ENCODE results near the gene TBC1D9. TPM values are rescaled to one million over a fixed set of nuclear protein-coding genes. Genes with fewer than 3 reads are reported as not detected.

Gene TBC1D9
- total RNA-seq, 2 donors from 2014 or later, result 22.3 to 29.0 TPM

- no peaks in the 10 kb centered on the region for H3K9me3 ChIP-seq (ENCODE audit: control insufficient read depth, low read length)
- H3K27ac ChIP-seq (ENCODE audit: low read depth, low read length), result no peak overlapping the region
- no peak overlapping the region for H3K4me3 ChIP-seq (ENCODE audit: low read length)
- peaks cover 4% of the 10 kb centered on the region for H3K27me3 ChIP-seq (ENCODE audit: control insufficient read depth, insufficient read depth, low read length, poor library complexity, severe bottlenecking)
- TF ChIP-seq CTCF (conservative IDR thresholded peaks at IDR 0.05), result no peak
- Mint-ChIP-seq H3K4me1 (peaks cover 11% of the 10 kb centered on the region), H3K4me3 (no peak overlapping the region), H3K27ac (no peak overlapping the region), H3K9me3 (no peaks in the 10 kb centered on the region), H3K27me3 (ENCODE audit: insufficient read depth) (peaks cover 21% of the 10 kb centered on the region), H3K36me3 (ENCODE audit: low read depth) (no peaks in the 10 kb centered on the region)
- H3K36me3 ChIP-seq (ENCODE audit: control insufficient read depth, insufficient read depth, low read length), result no peaks in the 10 kb centered on the region
- 85 to 88% methylated on average over 3 to 5 of the region's 5 CpGs for WGBS, 2 experiments (ENCODE audit: insufficient coverage in 1 of 2, insufficient read length in 1 of 2)
- no peaks in the 10 kb centered on the region for H3K4me1 ChIP-seq (ENCODE audit: control insufficient read depth, insufficient read depth, low read length)
- DNase-seq, result no peak
- H3K9ac ChIP-seq (ENCODE audit: extremely low read depth, low read length, poor library complexity, severe bottlenecking), result no peak overlapping the region
Measured at GRCh38 chr4:140800666-140801065, 44.5 kb upstream of the TBC1D9 start.

DNA sequence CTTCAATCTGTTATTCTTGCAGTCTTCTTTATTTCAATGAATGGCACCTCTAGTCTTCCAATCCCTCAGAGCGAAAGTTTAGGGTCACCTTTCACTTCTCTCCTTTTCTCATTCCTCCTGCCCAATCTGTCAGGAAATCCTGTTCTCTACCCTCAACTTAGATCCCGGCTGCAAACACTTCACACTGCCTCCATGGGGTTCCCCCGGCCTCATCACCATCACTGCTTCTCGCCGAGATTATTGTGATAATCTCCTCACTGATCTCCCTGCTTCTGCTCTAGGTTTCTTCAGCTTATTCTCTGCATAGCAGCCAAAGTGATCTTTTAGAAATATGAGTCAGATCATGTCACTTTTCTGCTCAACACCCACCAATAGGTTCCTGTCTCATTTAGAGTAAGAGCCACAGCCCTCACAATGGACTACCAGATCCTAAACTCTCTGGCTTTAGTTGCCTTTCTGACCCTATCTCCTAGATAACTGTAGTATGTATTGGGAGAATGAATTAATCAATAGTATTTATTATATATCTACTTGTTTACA, 43.6 kb upstream of the TBC1D9 start:
- peak; percentile 72 for DNase-seq
- H3K4me3 ChIP-seq (ENCODE audit: low read length), result no peak overlapping the region
- H3K9me3 ChIP-seq (ENCODE audit: control insufficient read depth, low read length), result no peaks in the 10 kb centered on the region
- Mint-ChIP-seq H3K27ac (no peak overlapping the region), H3K36me3 (ENCODE audit: low read depth) (no peaks in the 10 kb centered on the region), H3K4me1 (peaks cover 14% of the 10 kb centered on the region), H3K4me3 (no peak overlapping the region), H3K9me3 (no peaks in the 10 kb centered on the region), H3K27me3 (ENCODE audit: insufficient read depth) (peaks cover 21% of the 10 kb centered on the region)
- TF ChIP-seq CTCF (conservative IDR thresholded peaks at IDR 0.05), result no peak
- peaks cover 4% of the 10 kb centered on the region for H3K27me3 ChIP-seq (ENCODE audit: control insufficient read depth, insufficient read depth, low read length, poor library complexity, severe bottlenecking)
- H3K4me1 ChIP-seq (ENCODE audit: control insufficient read depth, insufficient read depth, low read length), result no peaks in the 10 kb centered on the region
- WGBS, 2 experiments (ENCODE audit: insufficient coverage in 1 of 2, insufficient read length in 1 of 2), result 50 to 81% methylated on average over 3 to 5 of the region's 5 CpGs
- H3K36me3 ChIP-seq (ENCODE audit: control insufficient read depth, insufficient read depth, low read length), result no peaks in the 10 kb centered on the region
- H3K9ac ChIP-seq (ENCODE audit: extremely low read depth, low read length, poor library complexity, severe bottlenecking), result no peak overlapping the region
- H3K27ac ChIP-seq (ENCODE audit: low read depth, low read length), result no peak overlapping the region

GRCh38 chr4:140793291-140793690, 37.1 kb upstream of the TBC1D9 start:
- H3K4me3 Mint-ChIP-seq, result no peak overlapping the region
- no peak overlapping the region for H3K4me3 ChIP-seq (ENCODE audit: low read length)
- peaks cover 4% of the 10 kb centered on the region for H3K27me3 ChIP-seq (ENCODE audit: control insufficient read depth, insufficient read depth, low read length, poor library complexity, severe bottlenecking)
- H3K4me1 Mint-ChIP-seq, result peaks cover 12% of the 10 kb centered on the region
- H3K36me3 ChIP-seq (ENCODE audit: control insufficient read depth, insufficient read depth, low read length), result no peaks in the 10 kb centered on the region
- WGBS, 2 experiments (ENCODE audit: insufficient coverage in 1 of 2, insufficient read length in 1 of 2), result 80 to 100% methylated on average over 1 to 2 of the region's 2 CpGs
- peaks cover 12% of the 10 kb centered on the region for H3K27me3 Mint-ChIP-seq (ENCODE audit: insufficient read depth)
- peaks cover 6% of the 10 kb centered on the region for H3K4me1 ChIP-seq (ENCODE audit: control insufficient read depth, insufficient read depth, low read length)
- H3K36me3 Mint-ChIP-seq (ENCODE audit: low read depth), result no peaks in the 10 kb centered on the region
- H3K27ac Mint-ChIP-seq, result no peak overlapping the region
- no peak overlapping the region for H3K27ac ChIP-seq (ENCODE audit: low read depth, low read length)
- H3K9me3 ChIP-seq (ENCODE audit: control insufficient read depth, low read length), result peaks cover 11% of the 10 kb centered on the region
- H3K9ac ChIP-seq (ENCODE audit: extremely low read depth, low read length, poor library complexity, severe bottlenecking), result no peak overlapping the region
- no peak for TF ChIP-seq CTCF (conservative IDR thresholded peaks at IDR 0.05)
- peaks cover 10% of the 10 kb centered on the region for H3K9me3 Mint-ChIP-seq
- DNase-seq, result no peak

All from endodermal cell (in vitro differentiated cells).